Measurements from ENCODE around the gene CYB561A3.
A peak's percentile ranks its signal among the peaks of the same experiment; 100 is the strongest.
"Not testable (repeated sequence)": the region's sequence is repeated elsewhere in the genome, so short reads cannot be mapped to it uniquely, and the experiment has no call there.

Gene CYB561A3

DNA sequence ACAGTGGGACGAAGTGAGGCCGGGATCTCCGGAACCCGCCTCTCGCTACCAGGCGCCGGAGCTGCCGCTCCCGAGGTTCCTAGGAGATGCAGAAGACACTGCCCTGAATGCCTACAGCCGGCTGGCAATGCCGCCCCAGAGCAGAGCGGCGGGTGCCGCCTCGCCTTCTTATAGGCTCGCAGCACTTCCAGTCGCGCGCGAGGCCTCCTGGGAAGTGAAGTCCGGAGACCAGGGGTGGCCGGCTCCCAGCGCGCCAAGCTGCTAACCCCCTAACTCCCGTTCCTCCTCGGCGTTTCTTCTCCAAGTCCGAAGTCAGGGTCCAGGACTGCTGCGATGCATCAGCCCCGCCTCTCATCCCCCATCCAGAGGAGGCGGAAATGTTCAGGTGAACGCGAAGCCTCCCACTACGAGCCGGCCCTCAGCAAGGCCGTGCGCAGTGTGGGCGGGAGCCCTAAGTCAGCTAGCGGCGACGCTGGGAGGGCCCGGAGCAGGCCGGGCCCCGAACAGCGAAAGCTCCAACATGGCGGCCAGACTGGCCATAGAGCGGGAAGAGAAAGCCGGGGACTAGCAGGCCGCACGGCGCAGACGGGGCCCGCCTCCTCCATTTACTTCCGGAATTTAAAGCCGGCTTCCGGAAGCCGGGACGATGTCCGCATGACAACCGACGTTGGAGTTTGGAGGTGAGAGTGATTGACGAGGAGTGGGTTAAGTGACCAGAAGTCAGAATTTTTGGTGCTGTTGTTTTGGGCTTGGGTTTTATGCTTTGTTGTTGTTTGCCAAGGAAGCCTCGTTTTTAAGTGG lies at the start of gene CYB561A3, which contains the start of gene TMEM138:
Gene CYB561A3, minus strand, starts transcription at position 142 of the 801 bp plus-strand sequence. CDS start 5,169 bp downstream, outside the sequence.
Gene TMEM138, plus strand, starts transcription at position 634 of the 801 bp plus-strand sequence. CDS start 2,017 bp downstream, outside the sequence.
- DNase-seq: peak; percentile 90

- no peak for DNase-seq
Measured at GRCh38 chr11:61406991-61407728, 45.5 kb upstream of the CYB561A3 start.

DNA sequence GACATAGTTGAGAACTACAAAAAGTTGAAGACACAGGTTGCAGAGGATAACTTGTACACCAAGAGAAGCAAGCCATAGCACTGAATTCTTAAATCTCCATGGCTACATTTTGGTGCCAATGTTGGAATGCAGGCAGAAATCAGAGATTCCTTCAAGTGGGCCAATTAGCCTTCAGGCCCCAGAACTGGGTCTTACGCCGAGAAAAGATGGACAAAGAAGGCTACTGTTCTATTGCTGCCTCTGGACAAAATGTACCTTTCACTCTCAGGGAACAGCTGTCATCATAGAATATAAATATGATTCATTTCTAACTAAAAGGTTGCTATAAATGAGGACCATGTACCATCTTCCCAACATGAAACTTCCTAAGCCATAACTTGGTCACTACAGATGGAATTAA lies 44.4 kb upstream of the CYB561A3 start:
- DNase-seq: no peak

GRCh38 chr11:61404641-61405040 lies 43.0 kb upstream of the CYB561A3 start:
- DNase-seq: no peak

DNA sequence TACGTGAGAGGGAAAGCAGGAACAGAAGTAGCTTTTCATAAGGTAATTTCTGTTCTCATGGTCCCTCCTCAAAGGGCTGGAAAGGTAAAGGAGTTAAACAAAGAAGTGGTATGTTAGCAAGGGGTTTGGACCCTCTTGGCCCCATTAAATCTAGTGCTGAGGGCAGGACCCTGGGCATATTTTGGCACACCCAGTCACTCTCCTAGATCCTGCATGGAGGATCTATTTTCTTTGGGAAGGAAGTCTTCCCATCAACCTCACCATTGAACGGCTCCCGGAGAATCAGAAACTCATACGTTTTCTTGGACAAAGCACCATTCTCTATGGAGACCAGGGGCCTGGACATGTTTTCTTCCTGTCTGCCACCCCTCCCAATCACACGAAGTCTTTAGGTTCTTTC lies 42.4 kb upstream of the CYB561A3 start:
- DNase-seq: no peak

DNA sequence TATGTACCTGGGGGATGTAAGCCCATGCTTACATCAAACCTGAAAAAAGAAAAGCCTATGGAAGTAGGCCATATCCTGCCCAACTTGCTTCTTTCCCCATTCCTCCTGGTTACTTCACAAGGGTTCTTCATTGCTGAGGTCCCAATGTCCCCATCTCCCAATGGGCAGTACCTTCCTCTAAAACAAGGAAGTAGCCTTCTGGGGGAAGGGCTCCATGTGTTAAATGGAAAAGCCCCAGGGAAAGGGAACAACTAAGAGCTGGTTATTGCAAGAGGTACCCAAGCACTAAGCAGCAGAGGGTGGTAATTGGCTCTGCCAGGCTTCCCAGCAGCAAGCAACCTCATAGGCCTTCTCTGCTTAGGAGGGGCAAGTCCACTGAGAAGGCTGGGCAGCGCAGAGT lies 42.0 kb upstream of the CYB561A3 start:
- DNase-seq: no peak

GRCh38 chr11:61401573-61401972 lies 39.9 kb upstream of the CYB561A3 start:
- DNase-seq: no peak

GRCh38 chr11:61401173-61401572 lies 39.5 kb upstream of the CYB561A3 start:
- DNase-seq: no peak

DNA sequence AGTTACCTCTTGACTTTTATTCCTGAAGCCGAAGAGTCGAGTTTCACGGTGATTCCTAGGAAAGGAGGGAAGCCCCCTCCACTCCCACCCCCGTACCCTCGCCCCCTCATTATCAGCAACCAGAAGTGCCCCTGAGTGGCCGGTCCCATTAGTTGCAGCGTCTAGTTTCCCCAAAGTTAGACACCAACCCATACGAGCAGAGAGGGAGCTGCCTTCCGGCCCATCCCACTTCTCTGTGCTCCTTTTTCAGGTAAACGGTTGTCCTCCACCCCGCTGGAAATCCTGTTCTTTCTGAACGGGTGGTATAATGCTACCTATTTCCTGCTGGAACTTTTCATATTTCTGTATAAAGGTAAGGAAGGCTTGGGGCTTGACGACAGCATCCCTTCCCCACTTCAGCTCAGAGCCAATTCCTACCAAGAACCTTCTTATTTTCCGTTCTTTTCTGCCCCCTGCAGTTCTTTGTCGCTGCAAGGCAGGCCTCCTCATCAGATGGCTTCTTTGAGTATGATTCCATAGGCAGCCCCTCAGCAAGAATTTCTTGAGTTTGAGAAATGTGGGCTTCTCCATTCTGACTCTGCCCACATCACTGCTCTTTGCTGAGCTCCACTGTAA lies 31.4 kb upstream of the CYB561A3 start:
- DNase-seq: no peak

DNA sequence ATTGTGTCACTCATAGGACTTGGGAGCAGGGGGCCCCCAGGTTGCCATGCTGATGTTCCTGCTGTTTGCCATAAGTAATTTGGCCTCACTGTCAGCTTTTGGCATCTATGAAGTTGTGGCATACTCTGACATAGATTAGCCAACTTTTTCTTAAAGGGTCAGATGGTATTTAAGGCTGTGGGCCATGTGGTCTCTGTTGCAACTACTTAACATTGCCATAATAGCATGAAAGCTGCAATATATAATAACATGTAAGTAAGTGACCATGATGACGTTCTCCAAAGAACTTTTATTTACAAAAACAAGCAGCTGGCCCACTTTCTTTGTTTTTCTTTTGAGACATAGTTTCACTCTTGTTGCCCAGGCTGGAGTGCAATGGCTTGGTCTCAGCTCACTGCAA lies 28.5 kb upstream of the CYB561A3 start:
- no peak for DNase-seq

DNA sequence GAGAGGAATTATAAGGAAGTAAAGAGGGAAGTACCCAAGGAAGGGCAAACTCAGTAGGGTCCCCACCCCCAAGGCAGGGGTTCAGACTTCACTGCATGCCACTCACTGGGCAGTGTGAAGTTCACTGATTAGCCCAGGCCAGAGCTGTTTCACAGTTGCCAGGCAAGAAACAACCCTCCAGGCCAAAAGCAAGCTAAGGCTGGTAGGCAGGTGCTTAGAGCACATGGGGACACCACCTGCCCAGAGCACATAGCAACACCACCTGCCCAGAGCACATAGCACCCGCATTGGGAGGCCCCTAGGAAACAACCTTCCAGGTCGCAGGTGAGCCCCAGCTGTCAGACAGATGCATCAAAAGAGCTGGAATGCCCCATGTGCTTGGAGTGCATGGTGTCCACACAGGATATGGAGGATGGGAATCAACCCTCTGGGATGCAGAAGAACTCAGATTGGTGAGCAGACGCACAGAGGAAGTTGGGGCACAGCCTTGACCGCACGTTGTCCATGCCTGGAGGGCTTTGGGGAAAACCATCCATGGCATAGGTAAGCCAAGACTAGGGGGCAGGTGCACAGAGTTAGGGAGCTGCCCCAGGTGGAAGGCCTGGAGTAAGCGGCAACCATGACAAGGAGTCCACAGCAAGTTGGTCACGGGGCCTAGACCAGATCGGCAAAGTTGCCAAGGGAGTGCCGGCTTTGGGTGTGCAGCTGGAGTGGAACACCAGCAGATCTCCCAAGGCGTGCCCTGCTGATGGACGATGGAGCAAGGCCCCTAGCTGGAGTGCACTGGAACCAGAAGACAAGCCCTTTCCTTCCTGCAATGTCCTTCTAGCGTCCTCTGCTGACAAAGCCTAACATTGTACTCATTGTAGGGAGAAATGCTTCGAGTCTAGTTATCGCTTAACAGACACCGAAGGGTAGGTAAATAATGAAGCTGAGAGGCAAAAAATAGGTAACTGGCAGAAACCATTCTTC lies 22.9 kb upstream of the CYB561A3 start:
- DNase-seq: no peak

GRCh38 chr11:61383859-61384258 lies 22.2 kb upstream of the CYB561A3 start:
- DNase-seq: not testable (repeated sequence)

- no peak for DNase-seq
Measured at GRCh38 chr11:61380884-61381283, 19.2 kb upstream of the CYB561A3 start.

GRCh38 chr11:61378713-61379313 lies 17.1 kb upstream of the CYB561A3 start:
- no peak for DNase-seq

DNA sequence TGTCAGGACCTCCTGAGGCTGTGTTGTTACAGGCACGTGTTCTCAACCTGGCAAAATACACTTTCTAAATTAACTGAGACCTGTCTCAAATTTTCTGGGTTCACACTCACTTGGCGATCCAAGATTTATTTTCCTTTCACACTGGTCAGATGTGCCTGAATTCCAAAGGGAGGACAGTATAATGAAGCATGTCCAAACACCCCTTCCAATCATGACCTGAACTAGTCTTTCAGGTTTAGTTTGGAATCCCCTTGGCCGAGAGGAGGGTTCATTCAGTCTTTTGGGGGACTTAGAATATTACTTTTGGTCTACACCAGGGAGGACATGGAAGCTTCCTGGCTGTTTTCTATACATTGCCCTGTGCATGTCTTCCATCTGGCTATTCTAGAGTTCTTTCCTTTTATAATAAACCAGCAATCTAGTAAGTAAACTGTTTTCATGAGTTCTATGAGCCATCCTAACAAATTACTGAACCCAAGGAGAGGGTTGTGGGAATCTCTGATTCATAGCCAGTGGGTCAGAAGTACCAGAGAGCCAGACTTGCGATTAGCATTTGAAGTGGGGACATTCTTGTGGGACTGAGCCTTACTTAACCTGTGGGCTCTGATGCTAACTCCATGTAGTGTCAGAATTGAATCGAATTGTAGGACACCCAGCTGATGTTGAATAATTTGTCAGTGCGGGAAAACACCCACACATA lies 15.9 kb upstream of the CYB561A3 start:
- DNase-seq: no peak

DNA sequence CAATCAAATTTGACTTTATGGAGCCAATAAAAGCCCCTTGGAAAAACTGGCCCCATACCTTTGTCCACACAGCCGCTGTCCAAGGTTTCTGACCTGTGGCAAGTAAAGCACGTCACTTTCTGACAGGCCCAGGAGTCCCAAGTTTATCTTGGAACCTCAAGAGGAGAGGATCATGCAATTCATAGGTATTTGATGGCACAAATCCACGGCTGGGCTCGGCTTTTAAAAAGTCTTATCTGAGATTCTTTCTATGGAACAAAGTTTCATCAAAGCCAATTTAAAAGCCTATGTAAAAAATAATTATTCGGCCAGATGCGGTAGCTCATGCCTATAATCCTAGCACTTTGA lies 14.1 kb upstream of the CYB561A3 start:
- DNase-seq: no peak

DNA sequence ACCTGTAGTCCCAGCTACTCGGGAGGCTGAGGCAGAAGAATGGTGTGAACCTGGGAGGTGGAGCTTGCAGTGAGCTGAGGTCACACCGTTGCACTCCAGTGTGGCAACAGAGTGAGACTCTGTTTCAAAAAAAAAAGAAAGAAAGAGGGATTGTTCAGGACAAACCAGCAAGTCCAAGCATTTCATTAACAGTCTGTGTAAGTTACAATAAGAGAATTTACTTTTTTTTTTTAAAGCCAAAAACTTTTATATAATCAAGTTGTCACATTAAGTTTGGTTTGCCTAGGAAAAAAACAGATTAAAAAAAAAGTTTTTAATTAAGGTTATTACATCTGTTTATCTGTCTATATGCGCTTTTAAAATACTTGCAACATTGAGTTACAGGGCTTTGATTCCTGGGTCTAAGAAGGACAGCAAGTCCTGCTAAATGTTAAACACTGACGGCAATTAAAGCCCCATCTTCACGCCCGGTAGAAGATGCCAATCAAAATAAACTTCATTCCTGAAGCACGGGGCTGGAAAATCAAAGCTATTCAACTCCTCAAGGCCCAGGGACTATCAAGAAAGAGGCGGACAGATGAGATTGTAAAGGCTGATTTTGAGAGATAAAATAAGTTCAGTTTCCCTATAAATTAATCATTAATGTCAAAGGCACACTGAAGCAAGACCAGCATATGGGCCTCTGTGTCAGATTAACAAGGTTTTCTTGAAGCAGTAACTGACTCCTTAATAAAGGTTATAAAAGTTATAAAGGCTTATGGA lies 11.2 kb upstream of the CYB561A3 start:
- DNase-seq: no peak

GRCh38 chr11:61370349-61371005 lies 8.8 kb upstream of the CYB561A3 start:
- DNase-seq: no peak

DNA sequence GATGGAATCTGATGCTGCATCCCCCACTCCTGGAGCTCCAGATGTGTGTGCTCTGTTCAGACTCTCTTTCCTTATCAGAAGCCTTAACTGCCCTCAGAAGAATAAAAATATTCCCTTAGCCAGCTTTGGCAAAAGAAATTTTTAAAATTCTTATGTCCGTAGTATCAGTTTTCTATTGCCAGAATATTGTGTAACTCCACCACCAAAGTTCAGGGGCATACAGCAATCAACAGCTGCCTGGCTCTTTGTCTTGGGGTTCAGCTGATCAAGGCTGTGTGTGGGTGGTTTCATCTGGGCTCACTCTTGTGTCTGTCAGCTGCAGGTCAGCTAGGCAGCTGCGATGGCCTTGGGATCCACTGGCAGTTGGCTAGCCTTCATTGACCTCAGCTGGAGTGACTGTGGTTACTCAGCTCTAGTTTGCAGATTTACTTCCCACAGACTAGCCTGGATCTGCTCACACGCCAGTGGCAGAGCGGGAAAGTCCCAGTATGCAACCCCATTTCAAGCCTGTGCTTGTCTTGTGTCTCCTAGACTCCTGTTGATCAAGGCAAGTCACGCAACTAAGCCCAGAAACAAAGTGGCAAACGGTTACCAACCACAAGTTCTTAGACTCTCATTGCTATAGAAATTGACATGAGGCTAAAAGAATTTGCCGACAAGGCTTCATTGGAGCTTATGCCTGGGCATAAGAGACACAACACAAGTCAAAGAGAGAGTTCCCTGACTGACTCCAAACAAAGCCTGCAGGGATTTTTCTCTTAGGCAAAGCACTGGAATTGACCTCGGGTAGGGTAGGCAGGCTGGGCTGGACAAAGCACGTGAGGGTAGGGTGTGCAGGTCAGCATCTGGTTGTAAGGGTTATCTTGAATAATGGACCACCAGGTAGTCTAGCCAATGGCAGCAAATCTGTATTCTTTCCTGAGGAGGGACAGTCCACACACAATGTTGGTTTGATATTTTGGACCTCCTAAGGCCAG lies 8.0 kb upstream of the CYB561A3 start:
- no peak for DNase-seq
